Sigmoid colon (tissue), 7 donors: ENCODE measurements around the gene RINL. TPM values are rescaled to one million over a fixed set of nuclear protein-coding genes. Genes with fewer than 3 reads are reported as not detected.
"Not testable (repeated sequence)": the region's sequence is repeated elsewhere in the genome, so short reads cannot be mapped to it uniquely, and the experiment has no call there.

ENCODE experiments used
- DNase-seq: peaks from one replicate; pipeline ENCODE4 v3.0.0-alpha.2; 2019
- H3K27ac ChIP-seq, 4 donors: fragments of 200-600 bp; sonication (generic); one replicate each; pipeline ENCODE4 v1.5.1; 2016 to 2019; ENCODE audit warnings: mild to moderate bottlenecking in 1 of 4
- H3K27me3 ChIP-seq, 3 donors: fragments of 200-600 bp; sonication (generic); one replicate each; pipeline ENCODE4 v1.5.1; 2019; ENCODE audit warnings: mild to moderate bottlenecking in 1 of 3
- H3K36me3 ChIP-seq, 4 donors: fragments of 200-600 bp; sonication (generic); one replicate each; pipeline ENCODE4 v1.5.1; 2016 to 2019
- H3K4me1 ChIP-seq, 4 donors: fragments of 200-600 bp; sonication (generic); one replicate each; pipeline ENCODE4 v1.5.1; 2017 to 2019
- H3K4me3 ChIP-seq, 4 donors: fragments of 200-600 bp; sonication (generic); one replicate each; pipeline ENCODE4 v1.5.1; 2017 to 2019; ENCODE audit warnings: mild to moderate bottlenecking in 2 of 4, moderate library complexity in 1 of 4
- H3K9me3 ChIP-seq, 4 donors: fragments of 200-600 bp in 3 of 4; sonication (generic) in 3 of 4; one replicate each; pipeline versions ENCODE4 v1.5.1 to v1.6.1; 2013 to 2019
- CTCF ChIP-seq, 4 experiments: fragments of 450-650 bp in 3 of 4; fragments of 200-600 bp in 1 of 4; IDR thresholded peaks; one replicate each; pipeline ENCODE4 v1.5.1; 2016 to 2019; ENCODE audit warnings: antibody characterized with exemption in 4 of 4, mild to moderate bottlenecking in 3 of 4, moderate library complexity in 2 of 4
- EP300 ChIP-seq, 4 donors: sonication (generic); formaldehyde crosslinking; IDR thresholded peaks; one replicate each; pipeline ENCODE4 v1.6.1; 2017; ENCODE audit warnings: antibody characterized with exemption in 4 of 4
- POLR2A ChIP-seq, 2 donors: fragments of 450-650 bp; IDR thresholded peaks; one replicate each; pipeline ENCODE4 v1.6.1; 2016; ENCODE audit warnings: antibody characterized with exemption in 2 of 2, mild to moderate bottlenecking in 2 of 2, moderate library complexity in 2 of 2
- POLR2AphosphoS5 ChIP-seq, 4 donors: sonication (generic); formaldehyde crosslinking; IDR thresholded peaks; one replicate each; pipeline ENCODE4 v1.6.1; 2017; ENCODE audit warnings: antibody characterized with exemption in 4 of 4
- WGBS, 2 donors: extraction: QIAGEN DNeasy Blood & Tissue Kit; methylation state at CpG; one replicate each; pipeline ENCODE4 v1.1.7; 2013; 5-methylcytosine and 5-hydroxymethylcytosine counted together
- intact Hi-C: fragments of 100-400 bp; cut with DNase I; formaldehyde crosslinking; loops from one replicate; pipeline ENCODE4 v1.15.1; 2023
- polyA plus RNA-seq, 3 donors: library from polyadenylated mRNA; stranded (reverse); fragments of 200-250 nt; gene quantifications; one replicate each; pipeline ENCODE4 v1.2.3, GENCODE V29; 2013
- total RNA-seq, 4 donors: library from RNA; depleted of rRNA; stranded (reverse); fragments of >200 nt; gene quantifications; one replicate each; pipeline ENCODE4 v1.1.0, GENCODE V29; 2016
- donor health status: healthy with polysubstance abuse.
- donor health status: Bipolar disorder and iron deficiency.
- donor health status: healthy.

Gene RINL
- total and polyA plus RNA-seq, 7 donors = 3.5 to 17.6 (median 4.8) TPM

- peaks cover 10 to 56% (median 21%) of the 10 kb centered on the region in 4 donors for H3K36me3 ChIP-seq
- 96 to 97% methylated on average over 17 of the region's 17 CpGs for WGBS, 2 donors
Measured at GRCh38 chr19:38888876-38889275, 10.8 kb upstream of the RINL start.

GRCh38 chr19:38884691-38885090 is 6.6 kb upstream of the RINL start:
- intact Hi-C loops, H3K27ac ChIP-seq, H3K27me3 ChIP-seq, DNase-seq, H3K4me3 ChIP-seq, H3K9me3 ChIP-seq: not testable (repeated sequence)
- 97 to 98% methylated on average over 3 of the region's 3 CpGs for WGBS, 2 donors
- Histone ChIP-seq H3K4me1 (peaks cover 0 to 12% (median 8%) of the 10 kb centered on the region in 4 donors), H3K36me3 (peaks cover 24 to 69% (median 35%) of the 10 kb centered on the region in 4 donors)

More at GRCh38 chr19:38888876-38889275, 10.8 kb upstream of the RINL start:
- H3K27me3 ChIP-seq = no peaks in the 10 kb centered on the region
- intact Hi-C loops = no loop called here
- no peaks in the 10 kb centered on the region for H3K9me3 ChIP-seq
- no peak overlapping the region for H3K27ac ChIP-seq
- no peak for DNase-seq
- TF ChIP-seq EP300 (IDR thresholded peaks at IDR 0.05) (no peak), CTCF (IDR thresholded peaks at IDR 0.05) (no peak), POLR2AphosphoS5 (IDR thresholded peaks at IDR 0.05) (no peak), POLR2A (IDR thresholded peaks at IDR 0.05) (no peak)
- no peak overlapping the region for H3K4me3 ChIP-seq
- peaks cover 0 to 21% (median 9%) of the 10 kb centered on the region in 4 donors for H3K4me1 ChIP-seq

- no peaks in the 10 kb centered on the region for H3K27me3 ChIP-seq
- H3K4me1 ChIP-seq = peaks cover 0 to 12% (median 8%) of the 10 kb centered on the region in 4 donors
- WGBS, 2 donors = 92 to 96% methylated on average over 9 of the region's 9 CpGs
- intact Hi-C loops = no loop called here
- H3K4me3 ChIP-seq = no peak overlapping the region
- TF ChIP-seq CTCF (IDR thresholded peaks at IDR 0.05) (no peak), POLR2AphosphoS5 (IDR thresholded peaks at IDR 0.05) (no peak), POLR2A (IDR thresholded peaks at IDR 0.05) (no peak), EP300 (IDR thresholded peaks at IDR 0.05) (no peak)
- no peak for DNase-seq
- no peaks in the 10 kb centered on the region for H3K9me3 ChIP-seq
- no peak overlapping the region for H3K27ac ChIP-seq
- H3K36me3 ChIP-seq = peaks cover 15 to 61% (median 25%) of the 10 kb centered on the region in 4 donors
Measured at GRCh38 chr19:38883286-38883685, 5.2 kb upstream of the RINL start.

GRCh38 chr19:38880882-38881609 is 3.0 kb upstream of the RINL start:
- peaks cover 0 to 6% (median 4%) of the 10 kb centered on the region in 4 donors for H3K4me1 ChIP-seq
- H3K27me3 ChIP-seq = no peaks in the 10 kb centered on the region
- H3K9me3 ChIP-seq = no peaks in the 10 kb centered on the region
- H3K4me3 ChIP-seq = no peak overlapping the region
- no peak overlapping the region for H3K27ac ChIP-seq
- peaks cover 13 to 53% (median 25%) of the 10 kb centered on the region in 4 donors for H3K36me3 ChIP-seq
- no peak for DNase-seq
- no peak for TF ChIP-seq CTCF (IDR thresholded peaks at IDR 0.05)
- TF ChIP-seq EP300 (IDR thresholded peaks at IDR 0.05) = no peak
- TF ChIP-seq POLR2AphosphoS5 (IDR thresholded peaks at IDR 0.05) = no peak
- intact Hi-C loops = no loop called here
- 94 to 95% methylated on average over 19 of the region's 19 CpGs for WGBS, 2 donors

- H3K9me3 ChIP-seq = no peaks in the 10 kb centered on the region
- H3K27ac ChIP-seq = no peak overlapping the region
- H3K36me3 ChIP-seq = peaks cover 13 to 53% (median 25%) of the 10 kb centered on the region in 4 donors
- 94 to 95% methylated on average over 19 of the region's 19 CpGs for WGBS, 2 donors
- no peak for DNase-seq
- no peaks in the 10 kb centered on the region for H3K27me3 ChIP-seq
- TF ChIP-seq POLR2AphosphoS5 (IDR thresholded peaks at IDR 0.05) (no peak), EP300 (IDR thresholded peaks at IDR 0.05) (no peak), POLR2A (IDR thresholded peaks at IDR 0.05) (no peak), CTCF (IDR thresholded peaks at IDR 0.05) (no peak)
- no peak overlapping the region for H3K4me3 ChIP-seq
- intact Hi-C loops = no loop called here
- H3K4me1 ChIP-seq = no peaks in the 10 kb centered on the region
Measured at GRCh38 chr19:38880076-38880881, 2.2 kb upstream of the RINL start.
